Activated naive CD4-positive, alpha-beta T cell treated with anti-CD3 and anti-CD28 coated beads for 36 hours (primary cell): Measurements from ENCODE around the gene DAPP1. TPM values are rescaled to one million over a fixed set of nuclear protein-coding genes. Genes with fewer than 3 reads are reported as not detected.

Experiments used
- total RNA-seq, 2 experiments: library from RNA; stranded (reverse); gene quantifications; one replicate each; pipeline ENCODE4 v1.2.3, GENCODE V29; 2021

The DAPP1 gene
- total RNA-seq, 2 experiments from 2014 or later, result 24.4 to 25.8 TPM

Other genes starting within 250 kb of the DAPP1 start
- under 1 TPM in 1 of 2 experiments, not detected in 1; 0.47 TPM for gene MTTP, start 242.0 kb upstream of the DAPP1 start, total RNA-seq
- gene C4orf54, start 159.0 kb upstream of the DAPP1 start, total RNA-seq, result not detected
- gene LAMTOR3, start 77.6 kb downstream of the DAPP1 start, total RNA-seq, result 10 to 100 TPM; 24.9 to 26.9 TPM
- 10 to 100 TPM; 34.6 to 35.7 TPM for gene DNAJB14, start 129.8 kb downstream of the DAPP1 start, total RNA-seq
- gene H2AZ1, start 133.4 kb downstream of the DAPP1 start, total RNA-seq, result 1,000 to 10,000 TPM; 1,022 to 1,060 TPM